ENCODE results near the gene LPIN1.

DNA sequence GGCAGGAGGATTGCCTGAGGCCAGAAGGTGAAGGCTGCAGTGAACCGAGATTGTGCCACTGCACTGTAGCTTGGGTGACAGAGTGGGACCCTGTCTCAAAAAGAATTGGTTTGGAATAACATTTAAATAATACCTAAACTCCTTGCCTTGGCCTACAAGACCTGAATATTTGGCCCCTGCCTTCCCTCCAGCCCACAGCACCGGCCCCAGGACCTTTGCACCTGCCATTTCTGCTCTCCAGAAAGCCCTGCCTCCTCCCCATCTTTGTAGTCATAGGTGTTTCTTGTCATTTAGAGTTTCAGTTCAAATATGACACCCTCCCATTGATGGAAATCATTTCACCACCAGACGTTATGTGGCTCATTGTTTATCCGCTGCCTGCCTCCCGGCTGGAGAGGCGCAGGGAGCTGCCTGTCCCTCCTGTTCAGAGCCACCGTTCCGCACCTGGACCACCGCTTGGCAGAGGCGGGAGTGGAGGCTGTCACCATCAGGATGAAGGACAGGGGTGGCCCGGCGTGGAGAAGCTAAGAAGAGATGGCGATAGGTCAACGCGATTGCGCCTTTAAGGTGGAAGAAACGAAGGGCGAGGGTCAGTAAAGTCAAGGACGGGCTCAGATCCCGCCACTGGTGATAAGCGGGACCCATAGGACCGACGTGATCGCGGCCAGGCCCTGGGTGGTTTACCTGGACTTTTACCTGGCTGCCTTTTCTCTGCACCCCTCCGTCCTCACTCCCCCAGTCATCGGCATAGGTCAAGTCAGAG lies 638 bp upstream of the LPIN1 start:
- TF ChIP-seq, protein P1, sequence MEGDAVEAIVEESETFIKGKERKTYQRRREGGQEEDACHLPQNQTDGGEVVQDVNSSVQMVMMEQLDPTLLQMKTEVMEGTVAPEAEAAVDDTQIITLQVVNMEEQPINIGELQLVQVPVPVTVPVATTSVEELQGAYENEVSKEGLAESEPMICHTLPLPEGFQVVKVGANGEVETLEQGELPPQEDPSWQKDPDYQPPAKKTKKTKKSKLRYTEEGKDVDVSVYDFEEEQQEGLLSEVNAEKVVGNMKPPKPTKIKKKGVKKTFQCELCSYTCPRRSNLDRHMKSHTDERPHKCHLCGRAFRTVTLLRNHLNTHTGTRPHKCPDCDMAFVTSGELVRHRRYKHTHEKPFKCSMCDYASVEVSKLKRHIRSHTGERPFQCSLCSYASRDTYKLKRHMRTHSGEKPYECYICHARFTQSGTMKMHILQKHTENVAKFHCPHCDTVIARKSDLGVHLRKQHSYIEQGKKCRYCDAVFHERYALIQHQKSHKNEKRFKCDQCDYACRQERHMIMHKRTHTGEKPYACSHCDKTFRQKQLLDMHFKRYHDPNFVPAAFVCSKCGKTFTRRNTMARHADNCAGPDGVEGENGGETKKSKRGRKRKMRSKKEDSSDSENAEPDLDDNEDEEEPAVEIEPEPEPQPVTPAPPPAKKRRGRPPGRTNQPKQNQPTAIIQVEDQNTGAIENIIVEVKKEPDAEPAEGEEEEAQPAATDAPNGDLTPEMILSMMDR (IDR thresholded peaks at IDR 0.05; ENCODE audit: low read depth, low read length) = no peak
- TF ChIP-seq POLR2A (IDR thresholded peaks at IDR 0.05; ENCODE audit: extremely low read depth, insufficient read length) = no peak
- TF ChIP-seq, protein P2, sequence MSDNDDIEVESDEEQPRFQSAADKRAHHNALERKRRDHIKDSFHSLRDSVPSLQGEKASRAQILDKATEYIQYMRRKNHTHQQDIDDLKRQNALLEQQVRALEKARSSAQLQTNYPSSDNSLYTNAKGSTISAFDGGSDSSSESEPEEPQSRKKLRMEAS (IDR thresholded peaks at IDR 0.05; ENCODE audit: low read depth, low read length) = no peak
- TF ChIP-seq MYC (IDR thresholded peaks at IDR 0.05; ENCODE audit: low read depth, low read length) = no peak

Data from NB4 (cell line).